Measurements from ENCODE around the gene AGBL4.

AGBL4 gene

DNA sequence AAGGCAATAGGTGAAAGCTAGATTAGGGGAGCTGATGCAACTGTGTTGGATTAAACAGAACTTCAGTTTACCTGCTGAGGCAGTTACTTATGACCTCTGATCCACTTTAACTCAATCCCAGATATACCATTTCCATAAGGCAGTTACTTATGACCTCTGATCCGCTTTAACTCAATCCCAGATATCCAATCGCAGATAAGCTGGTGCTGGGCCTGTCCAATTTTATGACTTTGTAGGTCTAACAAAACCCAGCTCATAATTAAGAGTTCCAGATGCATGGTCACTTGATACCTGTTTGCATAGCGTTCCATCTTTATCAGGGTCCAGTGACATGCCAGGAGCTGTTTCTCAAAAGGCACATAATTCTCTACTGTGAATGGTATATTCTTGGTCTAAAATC, 396.0 kb downstream of the AGBL4 start:
- H3K79me1 ChIP-seq (replicated peaks; ENCODE audit: low read length, poor library complexity, severe bottlenecking) = no peaks in the 10 kb centered on the region
- no peak overlapping the region for H2BK5ac ChIP-seq (ENCODE audit: low read depth, low read length, poor library complexity, severe bottlenecking)
- H2AFZ ChIP-seq (ENCODE audit: low read depth, low read length) = no peak overlapping the region
- H3K27ac ChIP-seq (ENCODE audit: low read length, poor library complexity, severe bottlenecking) = no peak overlapping the region
- no peaks in the 10 kb centered on the region for H3K4me1 ChIP-seq (ENCODE audit: control insufficient read depth, insufficient read depth, low read depth, low read length)
- H2AK5ac ChIP-seq (ENCODE audit: low read length, severe bottlenecking) = no peak overlapping the region
- no peak overlapping the region for H3K4me2 ChIP-seq (ENCODE audit: low read length, poor library complexity, severe bottlenecking)
- peaks cover 26% of the 10 kb centered on the region for H3K9me3 ChIP-seq (ENCODE audit: control insufficient read depth, low read length)
- no peak overlapping the region for H4K91ac ChIP-seq (ENCODE audit: low read length)
- no peak for DNase-seq
- no peak overlapping the region for H2BK120ac ChIP-seq (ENCODE audit: low read depth, low read length)
- 42% methylated on average over 3 of the region's 3 CpGs for WGBS
- no peak overlapping the region for H4K8ac ChIP-seq (ENCODE audit: low read length)
- no peaks in the 10 kb centered on the region for H3K36me3 ChIP-seq (ENCODE audit: control insufficient read depth in 1 of 2, insufficient read depth in 2 of 2, low read depth in 1 of 2, low read length in 2 of 2)
- no peak overlapping the region for H3K23ac ChIP-seq (ENCODE audit: low read length in 2 of 2)
- H3K14ac ChIP-seq (ENCODE audit: low read length in 2 of 2) = no peak overlapping the region
- no peaks in the 10 kb centered on the region for H3K27me3 ChIP-seq (ENCODE audit: control insufficient read depth in 1 of 2, insufficient read depth in 1 of 2, low read length in 2 of 2)
- H3K4me3 ChIP-seq (ENCODE audit: insufficient read depth in 1 of 2, low read depth in 1 of 2, low read length in 2 of 2) = no peak overlapping the region
- no peak overlapping the region for H2BK15ac ChIP-seq (ENCODE audit: low read depth, poor library complexity, severe bottlenecking)
- H3K4ac ChIP-seq (ENCODE audit: low read depth in 1 of 2, low read length in 2 of 2) = no peak overlapping the region
- no peak overlapping the region for H2BK12ac ChIP-seq (ENCODE audit: low read length in 2 of 2)
- no peak overlapping the region for H3K9ac ChIP-seq (ENCODE audit: low read length)
- no peak overlapping the region for H3K18ac ChIP-seq (ENCODE audit: low read depth in 1 of 2, low read length in 2 of 2)

DNA sequence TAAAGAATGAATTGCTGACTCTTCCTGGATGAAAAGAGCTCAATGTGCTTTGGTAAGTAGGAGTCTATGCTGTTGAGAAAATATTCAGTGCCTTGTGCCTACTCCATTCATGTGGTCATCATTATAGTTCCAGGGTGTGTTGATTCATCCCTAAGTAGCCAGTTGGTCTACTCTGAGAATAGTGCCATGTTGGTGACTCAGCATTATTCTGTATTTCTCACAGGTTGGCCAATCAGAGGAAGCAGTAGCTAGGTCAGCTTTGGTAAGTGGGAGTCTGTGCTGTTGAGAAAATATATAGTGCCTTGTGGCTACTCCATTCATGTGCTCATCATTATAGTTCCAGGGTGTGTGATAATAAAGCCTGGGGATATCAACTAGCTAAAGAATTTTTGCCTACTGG, 397.3 kb downstream of the AGBL4 start:
- Histone ChIP-seq H2BK5ac (ENCODE audit: low read depth, low read length, poor library complexity, severe bottlenecking) (no peak overlapping the region), H3K4me1 (ENCODE audit: control insufficient read depth, insufficient read depth, low read depth, low read length) (no peaks in the 10 kb centered on the region), H3K4me3 (ENCODE audit: insufficient read depth in 1 of 2, low read depth in 1 of 2, low read length in 2 of 2) (no peak overlapping the region), H3K9me3 (ENCODE audit: control insufficient read depth, low read length) (peaks cover 25% of the 10 kb centered on the region), H2AK5ac (ENCODE audit: low read length, severe bottlenecking) (no peak overlapping the region), H3K4me2 (ENCODE audit: low read length, poor library complexity, severe bottlenecking) (no peak overlapping the region), H2BK15ac (ENCODE audit: low read depth, poor library complexity, severe bottlenecking) (no peak overlapping the region), H4K8ac (ENCODE audit: low read length) (no peak overlapping the region), H3K4ac (ENCODE audit: low read depth in 1 of 2, low read length in 2 of 2) (no peak overlapping the region), H2BK120ac (ENCODE audit: low read depth, low read length) (no peak overlapping the region), H3K79me1 (replicated peaks; ENCODE audit: low read length, poor library complexity, severe bottlenecking) (no peaks in the 10 kb centered on the region), H3K14ac (ENCODE audit: low read length in 2 of 2) (no peak overlapping the region), H4K91ac (ENCODE audit: low read length) (no peak overlapping the region), H2AFZ (ENCODE audit: low read depth, low read length) (no peak overlapping the region), H3K18ac (ENCODE audit: low read depth in 1 of 2, low read length in 2 of 2) (no peak overlapping the region), H2BK12ac (ENCODE audit: low read length in 2 of 2) (no peak overlapping the region), H3K23ac (ENCODE audit: low read length in 2 of 2) (no peak overlapping the region), H3K36me3 (ENCODE audit: control insufficient read depth in 1 of 2, insufficient read depth in 2 of 2, low read depth in 1 of 2, low read length in 2 of 2) (no peaks in the 10 kb centered on the region), H3K9ac (ENCODE audit: low read length) (no peak overlapping the region), H3K27me3 (ENCODE audit: control insufficient read depth in 1 of 2, insufficient read depth in 1 of 2, low read length in 2 of 2) (no peaks in the 10 kb centered on the region), H3K27ac (ENCODE audit: low read length, poor library complexity, severe bottlenecking) (no peak overlapping the region)
- no peak for DNase-seq

DNA sequence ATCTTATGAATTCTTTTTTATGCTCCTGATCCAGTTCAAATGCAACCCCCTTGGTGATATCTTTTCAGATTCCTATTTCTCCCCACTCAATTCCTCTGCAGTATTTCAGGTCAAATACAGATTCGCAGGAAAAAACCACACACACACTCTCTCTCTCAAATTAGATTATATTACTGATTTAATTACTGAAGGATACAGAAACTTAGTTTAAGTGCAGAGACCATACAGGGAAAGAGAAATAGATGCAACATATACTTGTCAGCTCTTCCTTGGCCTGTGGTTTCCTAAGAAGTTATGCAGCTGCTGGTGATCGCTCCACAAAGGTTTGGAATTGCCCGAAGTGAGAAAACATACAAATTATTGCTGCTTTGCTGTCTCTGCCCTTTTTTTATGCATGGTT, 400.9 kb downstream of the AGBL4 start:
- Histone ChIP-seq H2BK12ac (ENCODE audit: low read length in 2 of 2) (no peak overlapping the region), H3K36me3 (ENCODE audit: control insufficient read depth in 1 of 2, insufficient read depth in 2 of 2, low read depth in 1 of 2, low read length in 2 of 2) (no peaks in the 10 kb centered on the region), H3K14ac (ENCODE audit: low read length in 2 of 2) (no peak overlapping the region), H3K27me3 (ENCODE audit: control insufficient read depth in 1 of 2, insufficient read depth in 1 of 2, low read length in 2 of 2) (no peaks in the 10 kb centered on the region), H4K91ac (ENCODE audit: low read length) (no peak overlapping the region), H3K4me1 (ENCODE audit: control insufficient read depth, insufficient read depth, low read depth, low read length) (no peaks in the 10 kb centered on the region), H3K18ac (ENCODE audit: low read depth in 1 of 2, low read length in 2 of 2) (no peak overlapping the region), H3K9me3 (ENCODE audit: control insufficient read depth, low read length) (peaks cover 23% of the 10 kb centered on the region), H3K23ac (ENCODE audit: low read length in 2 of 2) (no peak overlapping the region), H3K79me1 (replicated peaks; ENCODE audit: low read length, poor library complexity, severe bottlenecking) (no peaks in the 10 kb centered on the region), H2AFZ (ENCODE audit: low read depth, low read length) (no peak overlapping the region), H3K4ac (ENCODE audit: low read depth in 1 of 2, low read length in 2 of 2) (no peak overlapping the region), H4K8ac (ENCODE audit: low read length) (no peak overlapping the region), H2BK15ac (ENCODE audit: low read depth, poor library complexity, severe bottlenecking) (no peak overlapping the region), H3K27ac (ENCODE audit: low read length, poor library complexity, severe bottlenecking) (no peak overlapping the region), H2AK5ac (ENCODE audit: low read length, severe bottlenecking) (no peak overlapping the region), H3K9ac (ENCODE audit: low read length) (no peak overlapping the region), H3K4me2 (ENCODE audit: low read length, poor library complexity, severe bottlenecking) (no peak overlapping the region), H2BK120ac (ENCODE audit: low read depth, low read length) (no peak overlapping the region), H2BK5ac (ENCODE audit: low read depth, low read length, poor library complexity, severe bottlenecking) (no peak overlapping the region), H3K4me3 (ENCODE audit: insufficient read depth in 1 of 2, low read depth in 1 of 2, low read length in 2 of 2) (no peak overlapping the region)
- WGBS = 100% methylated on average over 1 of the region's 3 CpGs
- no peak for DNase-seq

DNA sequence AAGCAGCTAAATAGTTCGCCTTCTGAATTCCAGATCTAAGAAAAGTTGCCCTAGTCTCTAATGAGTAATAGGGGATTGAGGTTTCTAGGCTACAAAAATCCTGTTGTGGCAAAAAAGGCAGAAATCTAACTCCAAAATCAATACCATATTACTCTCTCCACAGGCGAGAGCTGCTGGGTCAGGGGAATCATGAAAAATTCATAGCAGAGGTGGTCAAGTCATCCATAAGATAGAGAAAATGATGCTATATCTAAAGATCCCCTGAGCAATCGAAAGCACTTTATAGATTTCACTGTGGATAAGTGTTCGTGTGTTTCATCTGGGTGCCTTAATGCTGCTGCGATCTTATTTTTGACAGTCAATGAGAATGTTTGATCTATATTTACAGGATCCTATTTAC, 417.7 kb downstream of the AGBL4 start:
- no peak overlapping the region for H3K4me3 ChIP-seq (ENCODE audit: insufficient read depth in 1 of 2, low read depth in 1 of 2, low read length in 2 of 2)
- H2AFZ ChIP-seq (ENCODE audit: low read depth, low read length) = no peak overlapping the region
- no peak overlapping the region for H2BK12ac ChIP-seq (ENCODE audit: low read length in 2 of 2)
- H3K4me1 ChIP-seq (ENCODE audit: control insufficient read depth, insufficient read depth, low read depth, low read length) = no peaks in the 10 kb centered on the region
- H3K14ac ChIP-seq (ENCODE audit: low read length in 2 of 2) = no peak overlapping the region
- H3K18ac ChIP-seq (ENCODE audit: low read depth in 1 of 2, low read length in 2 of 2) = no peak overlapping the region
- H3K4ac ChIP-seq (ENCODE audit: low read depth in 1 of 2, low read length in 2 of 2) = no peak overlapping the region
- H3K79me1 ChIP-seq (replicated peaks; ENCODE audit: low read length, poor library complexity, severe bottlenecking) = no peaks in the 10 kb centered on the region
- H4K91ac ChIP-seq (ENCODE audit: low read length) = no peak overlapping the region
- DNase-seq = no peak
- H2BK15ac ChIP-seq (ENCODE audit: low read depth, poor library complexity, severe bottlenecking) = no peak overlapping the region
- H3K9ac ChIP-seq (ENCODE audit: low read length) = no peak overlapping the region
- H2BK5ac ChIP-seq (ENCODE audit: low read depth, low read length, poor library complexity, severe bottlenecking) = no peak overlapping the region
- H3K4me2 ChIP-seq (ENCODE audit: low read length, poor library complexity, severe bottlenecking) = no peak overlapping the region
- no peak overlapping the region for H2BK120ac ChIP-seq (ENCODE audit: low read depth, low read length)
- H2AK5ac ChIP-seq (ENCODE audit: low read length, severe bottlenecking) = no peak overlapping the region
- peaks cover 24% of the 10 kb centered on the region for H3K9me3 ChIP-seq (ENCODE audit: control insufficient read depth, low read length)
- no peak overlapping the region for H3K27ac ChIP-seq (ENCODE audit: low read length, poor library complexity, severe bottlenecking)
- H3K36me3 ChIP-seq (ENCODE audit: control insufficient read depth in 1 of 2, insufficient read depth in 2 of 2, low read depth in 1 of 2, low read length in 2 of 2) = no peaks in the 10 kb centered on the region
- H4K8ac ChIP-seq (ENCODE audit: low read length) = no peak overlapping the region
- no peaks in the 10 kb centered on the region for H3K27me3 ChIP-seq (ENCODE audit: control insufficient read depth in 1 of 2, insufficient read depth in 1 of 2, low read length in 2 of 2)
- 75% methylated on average over 4 of the region's 5 CpGs for WGBS
- no peak overlapping the region for H3K23ac ChIP-seq (ENCODE audit: low read length in 2 of 2)

Data from mesenchymal stem cell (in vitro differentiated cells and primary cell).